HG03196 (cell line): ENCODE measurements around the gene SLC39A9.
"Not testable (repeated sequence)": the region's sequence is repeated elsewhere in the genome, so short reads cannot be mapped to it uniquely, and the experiment has no call there.

Experiments used
- ATAC-seq: cut with Tn5 transposase; IDR thresholded peaks from one replicate; pipeline ENCODE4 v1.9.1; 2021; ENCODE audit not compliant: unreplicated experiment

SLC39A9 gene

DNA sequence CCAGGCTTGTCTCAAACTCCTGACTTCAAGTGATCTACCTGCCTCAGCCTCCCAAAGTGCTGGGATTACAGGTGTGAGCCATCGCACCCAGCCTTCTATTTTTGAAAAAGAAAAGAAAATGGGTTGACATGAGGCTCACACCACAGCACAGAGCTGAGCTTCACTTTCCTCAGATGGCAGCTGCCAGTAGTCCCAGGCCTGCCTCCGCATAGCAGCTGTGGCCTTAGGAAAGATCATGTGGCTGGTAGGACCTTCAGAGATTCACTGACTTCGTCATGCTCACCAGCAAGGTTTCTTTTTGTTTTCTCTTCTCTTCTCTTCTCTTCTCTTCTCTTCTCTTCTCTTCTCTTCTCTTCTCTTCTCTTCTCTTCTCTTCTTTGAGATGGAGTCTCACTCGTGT lies 99.8 kb downstream of the SLC39A9 start:
- ATAC-seq = not testable (repeated sequence)

DNA sequence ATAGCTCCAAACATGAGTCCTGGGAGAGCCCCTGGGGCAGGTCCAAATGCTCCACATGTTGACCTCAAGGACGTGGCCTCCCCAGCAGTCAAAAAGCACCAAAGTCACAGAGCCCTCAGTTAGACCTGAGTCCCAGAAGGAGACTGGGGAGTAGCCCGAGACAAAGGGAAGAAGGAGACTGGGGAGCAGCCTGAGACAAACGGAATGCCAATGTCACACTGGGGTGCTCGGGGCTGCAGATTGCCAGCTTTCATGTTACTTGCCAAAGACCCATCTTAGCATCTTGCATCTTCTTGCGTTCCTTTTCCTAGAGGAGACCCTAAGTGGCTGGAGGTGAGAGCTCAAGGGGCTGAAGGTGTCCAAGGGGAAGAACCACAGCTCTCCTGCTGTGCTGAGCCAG lies 100.9 kb downstream of the SLC39A9 start:
- no peak for ATAC-seq

DNA sequence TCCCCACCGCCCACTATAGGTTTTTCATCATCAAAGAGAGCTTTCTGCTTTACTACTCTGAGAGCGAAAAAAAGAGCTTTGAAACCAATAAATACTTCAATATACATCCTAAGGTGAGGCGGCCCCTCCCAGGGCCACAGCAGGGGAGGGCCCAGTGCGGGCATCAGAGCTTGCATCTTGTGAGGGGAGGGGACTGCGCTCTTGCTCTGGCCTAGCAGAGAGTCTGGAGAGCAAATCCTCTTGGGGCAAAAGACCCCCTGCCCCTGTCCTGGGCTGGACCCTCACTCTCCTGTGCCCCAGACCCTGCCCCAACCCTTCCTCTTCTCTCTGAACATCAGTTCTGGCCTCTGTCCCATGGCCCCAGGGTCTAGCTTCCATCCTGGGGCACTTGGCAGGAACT lies 101.6 kb downstream of the SLC39A9 start:
- no peak for ATAC-seq

DNA sequence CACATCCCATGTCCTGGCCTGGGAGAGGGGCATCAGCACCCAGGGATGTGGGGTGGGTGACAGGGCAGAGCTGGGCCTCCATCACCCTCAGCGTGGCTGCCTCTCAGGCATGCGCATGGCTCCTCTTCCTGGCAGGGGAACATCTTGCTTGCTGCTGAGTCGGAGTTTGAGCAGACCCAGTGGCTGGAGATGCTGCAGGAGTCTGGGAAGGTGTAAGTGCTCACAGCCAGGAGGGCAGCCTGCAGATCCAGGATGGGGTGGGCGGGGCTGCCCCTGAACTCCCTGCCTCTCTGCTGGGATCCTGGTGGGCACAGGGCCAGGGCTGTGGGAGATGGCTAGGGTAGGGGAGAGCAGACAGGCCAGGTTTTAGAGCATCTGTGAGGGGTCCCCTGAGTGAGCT lies 102.2 kb downstream of the SLC39A9 start:
- no peak for ATAC-seq

DNA sequence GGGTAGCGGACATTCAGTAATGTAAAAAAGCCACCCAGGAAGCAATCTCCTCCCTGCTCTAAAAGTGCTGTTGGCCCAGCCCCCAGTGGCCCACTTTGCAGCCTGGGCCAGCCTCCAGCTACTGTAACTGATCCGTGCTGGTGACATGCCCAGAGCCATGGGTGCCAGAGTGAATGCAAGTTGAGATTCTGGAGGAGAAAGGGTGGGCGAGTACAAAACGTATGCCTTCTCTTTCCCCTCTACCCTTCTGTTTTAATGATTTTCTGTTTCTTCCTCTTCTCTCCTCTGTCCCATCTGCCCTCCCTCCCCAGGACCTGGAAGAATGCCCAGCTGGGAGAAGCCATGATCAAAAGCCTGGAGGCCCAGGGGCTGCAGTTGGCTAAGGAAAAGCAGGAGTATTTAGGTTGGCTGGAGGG lies 102.9 kb downstream of the SLC39A9 start:
- no peak for ATAC-seq

DNA sequence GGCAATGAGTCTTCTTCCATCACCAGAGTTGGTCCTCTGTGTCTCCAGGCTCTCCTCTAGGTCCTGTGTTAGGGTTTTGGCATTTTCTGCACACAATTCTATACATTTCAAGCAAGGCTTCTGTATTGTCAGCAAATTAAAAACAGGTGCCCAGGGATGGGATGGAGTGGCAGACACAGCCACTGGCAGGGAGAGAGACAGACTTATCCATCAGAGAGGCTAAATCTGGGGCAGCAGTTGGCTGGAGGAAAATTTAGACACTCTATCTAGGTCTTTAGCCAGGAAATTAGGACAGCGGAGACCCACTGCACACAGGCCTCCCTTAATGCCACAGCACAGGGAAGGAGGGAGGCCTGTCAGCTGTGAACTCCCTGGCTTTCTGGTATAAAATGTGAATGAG lies 106.3 kb downstream of the SLC39A9 start:
- ATAC-seq = no peak

DNA sequence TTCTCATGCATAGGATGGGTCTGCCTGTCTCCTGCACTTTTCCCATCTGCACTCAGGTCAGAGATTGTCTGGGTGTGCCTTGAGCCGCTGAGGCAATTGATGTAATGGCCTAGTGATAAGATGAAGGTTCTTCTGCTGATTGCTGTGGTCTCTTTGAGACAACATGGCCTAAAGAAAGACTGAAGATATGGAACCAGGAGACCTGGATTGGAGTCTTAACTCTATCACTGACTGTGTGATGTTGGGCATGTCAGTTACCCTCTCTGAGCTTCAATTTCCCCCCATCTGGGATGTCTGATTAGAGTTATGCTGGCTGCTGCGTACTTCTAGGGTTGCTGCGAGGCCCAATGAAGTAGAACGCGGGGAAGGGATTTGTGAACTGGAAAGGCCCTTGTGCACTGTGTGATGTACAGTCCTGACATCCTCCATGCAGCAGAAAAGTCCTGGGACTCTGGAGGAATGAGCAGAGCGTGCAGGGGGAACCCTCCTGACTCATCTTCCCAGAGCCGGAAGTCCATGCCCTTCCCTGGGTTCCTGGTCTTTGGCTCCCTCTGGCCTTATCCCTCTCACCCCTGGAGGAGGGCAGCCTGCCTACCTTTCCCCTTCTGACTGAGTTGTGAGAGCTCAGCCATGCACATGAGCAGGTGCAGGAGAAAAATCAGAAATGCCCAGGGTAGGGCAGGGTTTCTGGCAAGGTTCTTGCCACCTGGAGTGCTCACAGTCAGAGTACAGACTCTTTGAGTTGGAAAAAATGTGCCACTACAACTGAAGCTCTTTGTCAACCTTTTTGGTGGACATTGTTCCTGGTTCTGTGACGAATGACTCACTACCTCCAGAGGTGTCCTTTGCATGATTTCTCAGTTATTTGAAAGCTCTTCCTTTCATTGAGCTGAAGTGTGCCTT lies 107.1 kb downstream of the SLC39A9 start:
- no peak for ATAC-seq

DNA sequence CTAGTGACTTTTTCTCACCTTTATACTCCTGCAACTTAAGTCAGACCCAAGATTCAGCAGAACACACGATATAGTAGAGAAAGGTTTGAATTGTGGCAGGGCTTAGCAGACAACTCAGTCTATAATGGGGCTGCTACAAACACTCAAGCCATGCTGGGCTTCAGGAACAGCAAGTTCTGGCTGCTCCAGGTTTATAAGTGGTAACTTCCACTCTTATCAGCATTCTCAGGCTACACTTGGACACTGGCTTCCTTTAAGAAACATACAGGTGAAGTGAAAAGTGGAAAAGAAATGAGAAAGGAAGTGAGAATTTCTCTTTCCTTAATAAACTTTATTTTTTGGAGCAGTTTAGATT lies 107.7 kb downstream of the SLC39A9 start:
- no peak for ATAC-seq
